ENCODE results near the gene SPEG. TPM values are rescaled to one million over a fixed set of nuclear protein-coding genes. Genes with fewer than 3 reads are reported as not detected.

Gene SPEG
- total RNA-seq = 10 to 100 TPM in 1 of 2 donors, 1 to 10 TPM in 1; 8.7 to 15.6 TPM
- polyA plus RNA-seq = 10 to 100 TPM in 1 of 2 donors, 1 to 10 TPM in 1; 3.7 to 10.5 TPM
- long read RNA-seq, donor 1, partial matches to known transcripts = 0 of 3 reads
- long read RNA-seq, donor 1, other reads (novel, unspliced or antisense) = 0 of 3 reads
- long read RNA-seq, donor 2, partial matches to known transcripts = 8 of 10 reads
- long read RNA-seq, donor 2, other reads (novel, unspliced or antisense) = 0 of 10 reads
- long read RNA-seq, donor 3, partial matches to known transcripts = 0 of 1 reads
- long read RNA-seq, donor 3, other reads (novel, unspliced or antisense) = 0 of 1 reads
- long read RNA-seq, donor 4, partial matches to known transcripts = 21 of 21 reads
- long read RNA-seq, donor 4, other reads (novel, unspliced or antisense) = 0 of 21 reads
- long read RNA-seq, donor 5, partial matches to known transcripts = 0 of 2 reads
- long read RNA-seq, donor 5, other reads (novel, unspliced or antisense) = 0 of 2 reads

- peaks cover 0 to 36% (median 6%) of the 10 kb centered on the region in 5 donors for H3K4me1 ChIP-seq (ENCODE audit: control insufficient read depth in 5 of 5, insufficient read depth in 5 of 5, low read length in 5 of 5)
- H3K36me3 ChIP-seq (ENCODE audit: control insufficient read depth in 4 of 4, insufficient read depth in 4 of 4, low read length in 4 of 4) = no peaks in the 10 kb centered on the region
- peak within 1 kb of the TSS in 1 of 2 donors; percentile 82 for H3K27ac ChIP-seq (ENCODE audit: low read depth in 1 of 2, low read length in 1 of 2)
- H3K4me3 ChIP-seq = no peak within 1 kb of the TSS
- H3K27me3 ChIP-seq (ENCODE audit: control insufficient read depth in 3 of 3, insufficient read depth in 3 of 3, low read length in 2 of 3) = peaks cover 9 to 16% (median 11%) of the 10 kb centered on the region in 3 donors
- DNase-seq (peak in 1 of 3 donors; percentile 48), ATAC-seq (ENCODE audit: insufficient read depth, low FRiP score) (peak; percentile 30)
- 9 to 12% methylated on average over 63 to 77 of the region's 77 CpGs for WGBS, 2 donors
- no peak within 1 kb of the TSS for H3K9ac ChIP-seq (ENCODE audit: insufficient read depth in 1 of 2, low read length in 2 of 2)
- no peaks in the 10 kb centered on the region for H3K9me3 ChIP-seq (ENCODE audit: control insufficient read depth in 4 of 4, insufficient read depth in 3 of 4, low read length in 3 of 4)
- TF ChIP-seq CTCF (IDR thresholded peaks at IDR 0.05; ENCODE audit: control extremely low read depth, extremely low read depth) = no peak
Observed at GRCh38 chr2:219434718-219435525, at the start of gene SPEG. TSS of gene SPEG (plus strand) at chr2:219434843. CDS start at chr2:219434978, 135 bp downstream.

- TF ChIP-seq CTCF (IDR thresholded peaks at IDR 0.05; ENCODE audit: control extremely low read depth, extremely low read depth) = no peak
- 60 to 64% methylated on average over 2 of the region's 2 CpGs for WGBS, 2 donors
- H3K4me1 ChIP-seq (ENCODE audit: control insufficient read depth in 5 of 5, insufficient read depth in 5 of 5, low read length in 5 of 5) = peaks cover 4 to 22% (median 15%) of the 10 kb centered on the region in 5 donors
- no peaks in the 10 kb centered on the region for H3K9me3 ChIP-seq (ENCODE audit: control insufficient read depth in 4 of 4, insufficient read depth in 3 of 4, low read length in 3 of 4)
- peak overlapping the region in 1 of 2 donors; percentile 4 for H3K27ac ChIP-seq (ENCODE audit: low read depth in 1 of 2, low read length in 1 of 2)
- ATAC-seq (ENCODE audit: insufficient read depth, low FRiP score) = no peak
- peak in 1 of 3 donors; percentile 58 for DNase-seq
- H3K27me3 ChIP-seq (ENCODE audit: control insufficient read depth in 3 of 3, insufficient read depth in 3 of 3, low read length in 2 of 3) = no peaks in the 10 kb centered on the region
- peaks cover 16 to 48% (median 37%) of the 10 kb centered on the region in 4 donors for H3K36me3 ChIP-seq (ENCODE audit: control insufficient read depth in 4 of 4, insufficient read depth in 4 of 4, low read length in 4 of 4)
- no peak overlapping the region for H3K9ac ChIP-seq (ENCODE audit: insufficient read depth in 1 of 2, low read length in 2 of 2)
- H3K4me3 ChIP-seq = no peak overlapping the region
Observed at GRCh38 chr2:219384859-219385258, 49.8 kb upstream of the SPEG start.

- TF ChIP-seq CTCF (IDR thresholded peaks at IDR 0.05; ENCODE audit: control extremely low read depth, extremely low read depth) = no peak
- Histone ChIP-seq H3K4me1 (ENCODE audit: control insufficient read depth in 5 of 5, insufficient read depth in 5 of 5, low read length in 5 of 5) (peaks cover 4 to 22% (median 15%) of the 10 kb centered on the region in 5 donors), H3K9ac (ENCODE audit: insufficient read depth in 1 of 2, low read length in 2 of 2) (peak overlapping the region in 1 of 2 donors; percentile 85), H3K36me3 (ENCODE audit: control insufficient read depth in 4 of 4, insufficient read depth in 4 of 4, low read length in 4 of 4) (peaks cover 13 to 43% (median 33%) of the 10 kb centered on the region in 4 donors), H3K27me3 (ENCODE audit: control insufficient read depth in 3 of 3, insufficient read depth in 3 of 3, low read length in 2 of 3) (no peaks in the 10 kb centered on the region), H3K9me3 (ENCODE audit: control insufficient read depth in 4 of 4, insufficient read depth in 3 of 4, low read length in 3 of 4) (no peaks in the 10 kb centered on the region), H3K4me3 (no peak overlapping the region), H3K27ac (ENCODE audit: low read depth in 1 of 2, low read length in 1 of 2) (no peak overlapping the region)
- no peak for DNase-seq
- 96% methylated on average over 19 of the region's 19 CpGs for WGBS, 2 donors
- no peak for ATAC-seq (ENCODE audit: insufficient read depth, low FRiP score)
Observed at GRCh38 chr2:219385958-219386520, 48.6 kb upstream of the SPEG start.
